Esophagus squamous epithelium (tissue), 4 donors: ENCODE measurements around the gene APLP2.

ENCODE experiments used
- POLR2A ChIP-seq, 4 donors: fragments of 450-650 bp; IDR thresholded peaks; one replicate each; pipeline ENCODE4 v1.6.1; 2017; ENCODE audit warnings: antibody characterized with exemption in 4 of 4, mild to moderate bottlenecking in 4 of 4, moderate library complexity in 3 of 4
- TF ChIP-seq, protein P1 (sequence below), 6 experiments: fragments of 450-650 bp in 4 of 6; fragments of 200-600 bp in 2 of 6; sonication (generic) in 2 of 6; IDR thresholded peaks; one replicate each; pipeline ENCODE4 v1.5.1; 2016 to 2019; ENCODE audit warnings: antibody characterized with exemption in 6 of 6, mild to moderate bottlenecking in 4 of 6, moderate library complexity in 4 of 6

GRCh38 chr11:130166457-130166784 lies 96.7 kb downstream of the APLP2 start:
- TF ChIP-seq, protein P1, sequence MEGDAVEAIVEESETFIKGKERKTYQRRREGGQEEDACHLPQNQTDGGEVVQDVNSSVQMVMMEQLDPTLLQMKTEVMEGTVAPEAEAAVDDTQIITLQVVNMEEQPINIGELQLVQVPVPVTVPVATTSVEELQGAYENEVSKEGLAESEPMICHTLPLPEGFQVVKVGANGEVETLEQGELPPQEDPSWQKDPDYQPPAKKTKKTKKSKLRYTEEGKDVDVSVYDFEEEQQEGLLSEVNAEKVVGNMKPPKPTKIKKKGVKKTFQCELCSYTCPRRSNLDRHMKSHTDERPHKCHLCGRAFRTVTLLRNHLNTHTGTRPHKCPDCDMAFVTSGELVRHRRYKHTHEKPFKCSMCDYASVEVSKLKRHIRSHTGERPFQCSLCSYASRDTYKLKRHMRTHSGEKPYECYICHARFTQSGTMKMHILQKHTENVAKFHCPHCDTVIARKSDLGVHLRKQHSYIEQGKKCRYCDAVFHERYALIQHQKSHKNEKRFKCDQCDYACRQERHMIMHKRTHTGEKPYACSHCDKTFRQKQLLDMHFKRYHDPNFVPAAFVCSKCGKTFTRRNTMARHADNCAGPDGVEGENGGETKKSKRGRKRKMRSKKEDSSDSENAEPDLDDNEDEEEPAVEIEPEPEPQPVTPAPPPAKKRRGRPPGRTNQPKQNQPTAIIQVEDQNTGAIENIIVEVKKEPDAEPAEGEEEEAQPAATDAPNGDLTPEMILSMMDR (IDR thresholded peaks at IDR 0.05), result no peak
- TF ChIP-seq POLR2A (IDR thresholded peaks at IDR 0.05), result peak in 1 of 4 donors; percentile 32
